ENCODE measurements around the gene AOPEP. TPM values are rescaled to one million over a fixed set of nuclear protein-coding genes. Genes with fewer than 3 reads are reported as not detected.

AOPEP gene
- total RNA-seq, 4 donors from 2014 or later: 126 to 216 (median 136) TPM

DNA sequence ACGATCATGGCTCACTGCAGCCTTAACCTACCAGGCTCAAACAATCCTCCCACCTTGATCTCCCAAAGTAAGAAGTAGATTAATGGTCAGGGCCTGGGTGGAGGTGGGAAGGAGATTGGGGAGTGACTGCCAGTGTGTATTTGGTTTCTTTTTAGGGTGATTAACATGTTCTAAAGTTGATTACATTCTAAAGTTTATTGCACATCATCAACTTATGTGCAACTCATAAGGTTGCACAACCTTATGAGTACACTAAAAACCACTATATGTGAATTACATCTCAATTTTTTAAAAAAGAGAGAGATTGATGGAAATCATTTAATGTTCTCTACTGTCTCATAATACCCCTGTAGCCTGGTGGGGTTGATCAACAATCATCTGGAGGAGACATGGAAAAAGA, 218.1 kb downstream of the AOPEP start:
- Histone ChIP-seq H3K4me1 (peaks cover 18 to 31% of the 10 kb centered on the region in 2 donors), H3K27ac (peak overlapping the region in 1 of 3 donors; percentile 52), H3K4me3 (replicated peaks in 1 of 3) (no peak overlapping the region), H3K36me3 (no peaks in the 10 kb centered on the region), H3K9me3 (no peaks in the 10 kb centered on the region), H3K27me3 (no peaks in the 10 kb centered on the region)
- no peak for DNase-seq
- intact Hi-C loops (cut with DNase I): no loop called here
- TF ChIP-seq, protein P1, sequence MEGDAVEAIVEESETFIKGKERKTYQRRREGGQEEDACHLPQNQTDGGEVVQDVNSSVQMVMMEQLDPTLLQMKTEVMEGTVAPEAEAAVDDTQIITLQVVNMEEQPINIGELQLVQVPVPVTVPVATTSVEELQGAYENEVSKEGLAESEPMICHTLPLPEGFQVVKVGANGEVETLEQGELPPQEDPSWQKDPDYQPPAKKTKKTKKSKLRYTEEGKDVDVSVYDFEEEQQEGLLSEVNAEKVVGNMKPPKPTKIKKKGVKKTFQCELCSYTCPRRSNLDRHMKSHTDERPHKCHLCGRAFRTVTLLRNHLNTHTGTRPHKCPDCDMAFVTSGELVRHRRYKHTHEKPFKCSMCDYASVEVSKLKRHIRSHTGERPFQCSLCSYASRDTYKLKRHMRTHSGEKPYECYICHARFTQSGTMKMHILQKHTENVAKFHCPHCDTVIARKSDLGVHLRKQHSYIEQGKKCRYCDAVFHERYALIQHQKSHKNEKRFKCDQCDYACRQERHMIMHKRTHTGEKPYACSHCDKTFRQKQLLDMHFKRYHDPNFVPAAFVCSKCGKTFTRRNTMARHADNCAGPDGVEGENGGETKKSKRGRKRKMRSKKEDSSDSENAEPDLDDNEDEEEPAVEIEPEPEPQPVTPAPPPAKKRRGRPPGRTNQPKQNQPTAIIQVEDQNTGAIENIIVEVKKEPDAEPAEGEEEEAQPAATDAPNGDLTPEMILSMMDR (IDR thresholded peaks at IDR 0.05): no peak
- TF ChIP-seq POLR2A (IDR thresholded peaks at IDR 0.05): no peak
- WGBS, 2 donors: 97 to 100% methylated on average over 1 of the region's 1 CpG

DNA sequence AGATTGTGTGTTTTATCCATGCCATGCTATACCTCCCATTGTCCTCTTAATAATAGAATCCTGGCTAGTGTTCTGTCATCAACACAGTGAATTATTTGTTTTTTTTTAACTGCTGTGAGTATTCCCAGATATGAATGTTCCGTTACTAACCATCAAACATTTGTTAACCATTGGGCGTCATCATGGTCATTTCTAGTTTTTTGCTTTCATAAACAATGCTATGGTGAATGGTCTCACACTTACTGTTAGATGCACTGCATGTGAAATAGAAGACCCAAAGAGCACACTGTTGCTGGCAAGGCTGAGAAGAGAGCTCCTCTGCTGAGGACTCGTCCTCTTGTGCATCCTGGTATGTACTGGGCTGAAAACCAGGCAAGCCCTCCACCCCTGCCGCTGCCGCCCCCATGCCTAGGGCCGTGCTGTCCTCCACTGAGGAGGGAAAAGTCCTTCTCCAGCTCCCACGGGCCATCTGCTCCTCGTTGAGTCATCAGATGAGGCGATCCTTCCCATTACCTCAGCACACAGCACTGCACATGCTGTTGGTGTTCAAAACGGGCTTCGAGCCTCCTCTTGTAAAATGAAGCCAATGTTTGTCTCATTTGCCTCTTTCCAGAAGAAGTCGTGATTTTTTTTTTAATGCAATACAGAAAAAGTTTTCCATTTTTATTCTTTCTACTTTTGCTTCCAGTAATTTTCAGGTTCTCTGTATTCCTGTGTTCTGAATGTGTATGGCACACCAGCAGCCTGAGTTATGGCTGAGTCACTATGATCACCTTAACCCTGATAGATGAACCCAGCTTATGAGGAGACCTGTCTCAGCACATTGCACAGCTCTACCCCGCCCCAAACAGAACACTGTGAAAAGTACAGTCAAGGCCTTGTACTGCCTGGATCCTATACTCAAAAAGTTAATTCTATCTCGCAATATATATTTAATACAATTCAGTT, 219.0 kb downstream of the AOPEP start:
- 83 to 84% methylated on average over 14 of the region's 14 CpGs for WGBS, 2 donors

DNA sequence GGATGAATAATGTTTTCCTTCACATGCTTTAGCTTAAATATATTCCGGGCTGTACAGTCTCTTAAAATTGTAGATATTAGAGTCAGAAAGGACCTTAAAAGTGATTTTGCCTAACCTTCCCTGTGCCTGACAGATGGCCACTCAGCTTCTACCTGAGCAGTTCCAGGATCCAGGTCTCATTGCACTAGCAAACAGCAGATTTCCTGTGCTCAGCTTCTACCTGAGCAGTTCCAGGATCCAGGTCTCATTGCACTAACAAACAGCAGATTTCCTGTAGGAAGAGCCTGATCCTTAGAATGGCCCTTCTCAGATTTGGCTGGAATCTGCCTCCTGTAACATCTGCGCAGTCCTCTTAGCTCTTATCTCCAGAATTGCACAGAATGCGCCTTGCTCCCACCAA, 219.8 kb downstream of the AOPEP start:
- intact Hi-C loops (cut with DNase I): no loop called here
- Histone ChIP-seq H3K4me1 (peaks cover 18 to 32% of the 10 kb centered on the region in 2 donors), H3K36me3 (no peaks in the 10 kb centered on the region), H3K27me3 (no peaks in the 10 kb centered on the region), H3K9me3 (no peaks in the 10 kb centered on the region), H3K4me3 (replicated peaks in 1 of 3) (no peak overlapping the region), H3K27ac (peak overlapping the region; percentile 5 to 52 (median 19))
- WGBS, 2 donors: 88 to 92% methylated on average over 3 of the region's 3 CpGs
- no peak for DNase-seq
- TF ChIP-seq, protein P1 (IDR thresholded peaks at IDR 0.05): no peak
- no peak for TF ChIP-seq POLR2A (IDR thresholded peaks at IDR 0.05)

More for the DNA sequence above, 219.0 kb downstream of the AOPEP start:
- DNase-seq: no peak
- H3K9me3 ChIP-seq: no peaks in the 10 kb centered on the region
- no peak overlapping the region for H3K4me3 ChIP-seq (replicated peaks in 1 of 3)
- TF ChIP-seq, protein P1 (IDR thresholded peaks at IDR 0.05): no peak
- TF ChIP-seq POLR2A (IDR thresholded peaks at IDR 0.05): no peak
- no peaks in the 10 kb centered on the region for H3K27me3 ChIP-seq
- peaks cover 19 to 32% of the 10 kb centered on the region in 2 donors for H3K4me1 ChIP-seq
- no peaks in the 10 kb centered on the region for H3K36me3 ChIP-seq
- intact Hi-C loops (cut with DNase I): no loop called here
- peak overlapping the region; percentile 5 to 52 (median 19) for H3K27ac ChIP-seq

DNA sequence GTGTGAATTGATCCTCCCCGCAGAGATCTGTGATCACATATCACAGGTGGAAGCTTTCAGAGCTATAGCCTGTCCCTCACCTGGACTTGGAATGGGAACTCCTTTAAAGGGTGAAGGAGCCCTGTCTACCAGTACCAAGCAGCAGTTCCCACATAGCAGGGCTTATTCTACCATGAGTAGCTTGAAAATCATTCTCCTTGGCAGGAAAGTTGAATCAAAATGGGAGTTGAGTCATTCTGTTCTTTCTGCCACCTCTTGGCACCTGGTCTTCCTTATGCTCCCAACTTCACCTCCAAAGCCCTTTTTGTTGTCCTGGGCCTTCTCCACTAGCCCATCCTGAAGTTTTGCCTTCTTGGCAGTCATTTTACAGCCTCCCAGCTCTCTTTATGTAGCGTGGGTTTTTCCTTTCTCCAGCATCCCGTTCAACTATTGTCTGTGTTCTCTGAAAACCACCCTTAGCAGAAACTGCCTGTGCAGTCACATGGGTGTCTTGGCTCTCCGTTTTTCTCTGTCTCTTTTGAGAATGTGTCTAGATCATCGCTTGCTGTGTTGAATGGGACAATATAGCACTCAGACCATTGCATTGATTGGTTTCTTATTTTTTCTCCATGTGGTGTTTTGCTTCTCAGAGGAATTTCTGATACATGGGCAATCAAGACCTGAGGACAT, 222.2 kb downstream of the AOPEP start:
- 87 to 92% methylated on average over 5 of the region's 5 CpGs for WGBS, 2 donors
- no peaks in the 10 kb centered on the region for H3K27me3 ChIP-seq
- no peak for DNase-seq
- H3K4me1 ChIP-seq: peaks cover 36 to 46% of the 10 kb centered on the region in 2 donors
- no peaks in the 10 kb centered on the region for H3K9me3 ChIP-seq
- no peak overlapping the region for H3K4me3 ChIP-seq (replicated peaks in 1 of 3)
- H3K27ac ChIP-seq: peak overlapping the region in 2 of 3 donors; percentile 88 to 97
- intact Hi-C loops (cut with DNase I): no loop called here
- no peaks in the 10 kb centered on the region for H3K36me3 ChIP-seq
- TF ChIP-seq, protein P1 (IDR thresholded peaks at IDR 0.05): no peak
- TF ChIP-seq POLR2A (IDR thresholded peaks at IDR 0.05): no peak

Data from thyroid gland (tissue), 4 donors.